ENCODE data around the gene ICA1. TPM values are rescaled to one million over a fixed set of nuclear protein-coding genes. Genes with fewer than 3 reads are reported as not detected.

Gene ICA1
- total and polyA plus RNA-seq, 4 donors = 1.4 to 22.7 (median 8.1) TPM

DNA sequence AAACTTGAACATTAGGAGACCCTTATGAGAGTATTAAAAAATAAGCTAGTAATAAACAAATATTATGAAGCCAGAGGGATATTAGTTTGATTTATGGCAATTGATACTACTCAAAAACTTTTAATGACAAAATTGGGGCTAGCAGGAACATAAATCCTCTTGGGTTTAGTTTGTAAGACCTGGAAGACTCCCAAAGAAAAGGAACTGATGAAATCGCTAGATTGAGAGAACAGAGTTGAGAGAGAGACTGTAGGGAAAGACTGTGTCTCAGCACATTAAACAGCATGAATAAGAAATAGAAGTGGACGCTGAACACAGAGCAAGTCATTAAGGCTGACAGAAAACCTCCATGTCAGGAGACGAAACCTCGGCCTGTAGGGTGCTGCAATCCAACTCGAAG is 56.4 kb downstream of the ICA1 start (continued):
- no peak for TF ChIP-seq HNF4G (IDR thresholded peaks at IDR 0.05)
- TF ChIP-seq NR2F2 (IDR thresholded peaks at IDR 0.05) = no peak
- TF ChIP-seq HNF4A (conservative IDR thresholded peaks at IDR 0.05) = no peak
- no peak for TF ChIP-seq CTCF (IDR thresholded peaks at IDR 0.05; ENCODE audit: low read depth, low read length, missing input control)
- TF ChIP-seq FOXA2 (IDR thresholded peaks at IDR 0.05) = no peak
- TF ChIP-seq RXRA (IDR thresholded peaks at IDR 0.05) = no peak
- no peak for TF ChIP-seq ATF3 (IDR thresholded peaks at IDR 0.05)

GRCh38 chr7:8205031-8205387 is 57.0 kb downstream of the ICA1 start:
- no peaks in the 10 kb centered on the region for H3K27me3 ChIP-seq (ENCODE audit: control insufficient read depth in 4 of 4, insufficient read depth in 4 of 4, low read length in 3 of 4)
- no peaks in the 10 kb centered on the region for H3K36me3 ChIP-seq (ENCODE audit: control insufficient read depth in 4 of 4, insufficient read depth in 3 of 4, low read depth in 1 of 4, low read length in 3 of 4)
- H3K9ac ChIP-seq (ENCODE audit: low read depth in 1 of 2, low read length in 2 of 2) = no peak overlapping the region
- H3K9me3 ChIP-seq (ENCODE audit: control insufficient read depth in 4 of 4, low read length in 3 of 4) = no peaks in the 10 kb centered on the region
- no peak for DNase-seq (ENCODE audit: low spot score)
- 98% methylated on average over 2 of the region's 2 CpGs for WGBS
- H3K4me1 ChIP-seq (ENCODE audit: control insufficient read depth in 4 of 4, insufficient read depth in 4 of 4, low read length in 3 of 4) = peaks cover 0 to 12% (median 6%) of the 10 kb centered on the region in 4 donors
- TF ChIP-seq GABPA (IDR thresholded peaks at IDR 0.05 in 1 of 2, conservative IDR thresholded peaks at IDR 0.05 in 1 of 2) (no peak), MAX (IDR thresholded peaks at IDR 0.05) (no peak), SP1 (IDR thresholded peaks at IDR 0.05) (no peak), EGR1 (IDR thresholded peaks at IDR 0.05; ENCODE audit: low read depth in 2 of 2) (no peak)
- H3K27ac ChIP-seq (ENCODE audit: low read depth in 1 of 2, low read length in 2 of 2) = no peak overlapping the region
- no peak overlapping the region for H3K4me3 ChIP-seq (ENCODE audit: low read depth in 1 of 3, low read length in 3 of 3)

- H3K27ac ChIP-seq (ENCODE audit: low read depth in 1 of 2, low read length in 2 of 2) = no peak overlapping the region
- H3K4me1 ChIP-seq (ENCODE audit: control insufficient read depth in 4 of 4, insufficient read depth in 4 of 4, low read length in 3 of 4) = peaks cover 0 to 7% (median 2%) of the 10 kb centered on the region in 4 donors
- no peak overlapping the region for H3K4me3 ChIP-seq (ENCODE audit: low read depth in 1 of 3, low read length in 3 of 3)
- DNase-seq (ENCODE audit: low spot score) = no peak
- TF ChIP-seq TAF1 (conservative IDR thresholded peaks at IDR 0.05) = no peak
- no peak for TF ChIP-seq RAD21 (IDR thresholded peaks at IDR 0.05)
- no peak for TF ChIP-seq FOXA1 (IDR thresholded peaks at IDR 0.05)
- no peak for TF ChIP-seq GABPA (IDR thresholded peaks at IDR 0.05 in 1 of 2, conservative IDR thresholded peaks at IDR 0.05 in 1 of 2)
- no peak for TF ChIP-seq HNF4G (IDR thresholded peaks at IDR 0.05)
- TF ChIP-seq SP1 (IDR thresholded peaks at IDR 0.05) = no peak
- TF ChIP-seq MAX (IDR thresholded peaks at IDR 0.05) = no peak
- TF ChIP-seq ZBTB33 (IDR thresholded peaks at IDR 0.05) = no peak
- no peak for TF ChIP-seq HNF4A (conservative IDR thresholded peaks at IDR 0.05)
- TF ChIP-seq ATF3 (IDR thresholded peaks at IDR 0.05) = no peak
- TF ChIP-seq FOXA2 (IDR thresholded peaks at IDR 0.05) = no peak
- no peak for TF ChIP-seq RXRA (IDR thresholded peaks at IDR 0.05)
- TF ChIP-seq YY1 (IDR thresholded peaks at IDR 0.05) = no peak
- no peak for TF ChIP-seq NR2F2 (IDR thresholded peaks at IDR 0.05)
- no peak for TF ChIP-seq JUND (IDR thresholded peaks at IDR 0.05)
- no peak for TF ChIP-seq CTCF (IDR thresholded peaks at IDR 0.05; ENCODE audit: low read depth, low read length, missing input control)
- no peak for TF ChIP-seq REST (IDR thresholded peaks at IDR 0.05)
- no peak for TF ChIP-seq EGR1 (IDR thresholded peaks at IDR 0.05; ENCODE audit: low read depth in 2 of 2)
- no peaks in the 10 kb centered on the region for H3K27me3 ChIP-seq (ENCODE audit: control insufficient read depth in 4 of 4, insufficient read depth in 4 of 4, low read length in 3 of 4)
- no peaks in the 10 kb centered on the region for H3K9me3 ChIP-seq (ENCODE audit: control insufficient read depth in 4 of 4, low read length in 3 of 4)
- WGBS = 96% methylated on average over 7 of the region's 7 CpGs
- no peak overlapping the region for H3K9ac ChIP-seq (ENCODE audit: low read depth in 1 of 2, low read length in 2 of 2)
- H3K36me3 ChIP-seq (ENCODE audit: control insufficient read depth in 4 of 4, insufficient read depth in 3 of 4, low read depth in 1 of 4, low read length in 3 of 4) = no peaks in the 10 kb centered on the region
Observed at GRCh38 chr7:8204339-8205030, 57.5 kb downstream of the ICA1 start.
